SU-DHL-6 (cell line): ENCODE results near the gene APOF.

Experiments used
- EZH2phosphoT487 ChIP-seq: fragments of 200-600 bp; sonication (generic), shearing (Covaris generic); conservative IDR thresholded peaks from 2 replicates; pipeline ENCODE4 v1.6.1; 2018; ENCODE audit warnings: mild to moderate bottlenecking, antibody characterized with exemption, low read length, moderate library complexity, mixed read lengths
- TF ChIP-seq, protein P1 (sequence below): fragments of 200-600 bp; sonication (generic); IDR thresholded peaks from one replicate; pipeline ENCODE4 v1.5.1; 2017; ENCODE audit warnings: antibody characterized with exemption, mild to moderate bottlenecking, low read length, moderate library complexity; ENCODE audit not compliant: insufficient read depth, poor library complexity, severe bottlenecking

DNA sequence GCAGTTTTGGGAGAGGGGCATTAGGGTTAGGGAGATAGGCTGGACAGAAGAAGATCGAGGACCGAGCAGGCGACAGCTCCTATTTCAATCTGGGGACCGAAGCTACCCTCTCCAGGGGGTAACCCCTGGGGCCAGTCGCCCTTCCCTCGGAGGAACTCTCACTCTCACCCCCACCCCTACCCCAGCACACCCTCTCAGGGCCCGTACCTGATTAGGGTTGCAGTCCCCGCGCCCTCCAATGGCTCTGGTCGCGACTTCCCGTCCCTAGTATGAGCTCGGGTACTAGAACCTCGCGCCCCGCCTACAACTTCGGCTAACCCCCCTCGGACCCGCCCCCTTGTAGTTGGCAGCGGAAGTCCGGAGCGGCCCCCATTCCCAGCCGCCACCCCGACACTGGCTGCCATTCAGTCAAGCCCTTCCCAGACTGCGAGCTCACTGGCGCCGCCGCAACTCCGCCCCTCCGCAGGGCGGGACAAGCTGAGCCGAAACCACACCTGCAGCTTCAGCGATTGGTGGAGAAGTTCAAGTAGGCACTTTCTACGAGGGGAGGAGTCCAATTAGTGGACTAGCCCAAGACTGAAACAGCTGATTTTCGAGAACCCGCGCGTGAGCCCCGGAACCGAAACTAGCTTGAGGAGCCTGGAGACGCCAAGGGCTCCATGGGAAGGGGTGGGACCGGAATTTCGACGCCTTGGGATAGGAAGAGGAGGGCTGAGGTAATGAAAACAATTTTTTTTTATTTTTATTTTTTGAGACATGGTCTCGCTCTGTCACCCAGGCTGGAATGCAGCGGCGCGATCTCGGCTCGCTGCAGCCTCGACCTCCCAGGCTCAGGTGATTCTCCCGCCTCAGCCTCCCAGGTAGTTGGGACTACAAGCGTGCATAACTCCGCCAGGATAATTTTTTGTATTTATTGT, 2.5 kb downstream of the APOF start, which contains the start of gene STAT2:
- TF ChIP-seq, protein P1, sequence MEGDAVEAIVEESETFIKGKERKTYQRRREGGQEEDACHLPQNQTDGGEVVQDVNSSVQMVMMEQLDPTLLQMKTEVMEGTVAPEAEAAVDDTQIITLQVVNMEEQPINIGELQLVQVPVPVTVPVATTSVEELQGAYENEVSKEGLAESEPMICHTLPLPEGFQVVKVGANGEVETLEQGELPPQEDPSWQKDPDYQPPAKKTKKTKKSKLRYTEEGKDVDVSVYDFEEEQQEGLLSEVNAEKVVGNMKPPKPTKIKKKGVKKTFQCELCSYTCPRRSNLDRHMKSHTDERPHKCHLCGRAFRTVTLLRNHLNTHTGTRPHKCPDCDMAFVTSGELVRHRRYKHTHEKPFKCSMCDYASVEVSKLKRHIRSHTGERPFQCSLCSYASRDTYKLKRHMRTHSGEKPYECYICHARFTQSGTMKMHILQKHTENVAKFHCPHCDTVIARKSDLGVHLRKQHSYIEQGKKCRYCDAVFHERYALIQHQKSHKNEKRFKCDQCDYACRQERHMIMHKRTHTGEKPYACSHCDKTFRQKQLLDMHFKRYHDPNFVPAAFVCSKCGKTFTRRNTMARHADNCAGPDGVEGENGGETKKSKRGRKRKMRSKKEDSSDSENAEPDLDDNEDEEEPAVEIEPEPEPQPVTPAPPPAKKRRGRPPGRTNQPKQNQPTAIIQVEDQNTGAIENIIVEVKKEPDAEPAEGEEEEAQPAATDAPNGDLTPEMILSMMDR, result no peak
- no peak for TF ChIP-seq EZH2phosphoT487
